Measurements from ENCODE around the gene ATF6.
A peak's percentile ranks its signal among the peaks of the same experiment; 100 is the strongest.

The ATF6 gene

GRCh38 chr1:161955606-161956005 is 189.5 kb downstream of the ATF6 start:
- Mint-ChIP-seq H3K9me3 (no peaks in the 10 kb centered on the region), H3K4me1 (peaks cover 70% of the 10 kb centered on the region), H3K4me3 (no peak overlapping the region), H3K27me3 (no peaks in the 10 kb centered on the region), H3K36me3 (peaks cover 30% of the 10 kb centered on the region), H3K27ac (no peak overlapping the region)

GRCh38 chr1:161956097-161956496 is 190.0 kb downstream of the ATF6 start:
- peaks cover 30% of the 10 kb centered on the region for H3K36me3 Mint-ChIP-seq
- no peaks in the 10 kb centered on the region for H3K27me3 Mint-ChIP-seq
- H3K4me3 Mint-ChIP-seq = no peak overlapping the region
- H3K27ac Mint-ChIP-seq = no peak overlapping the region
- no peaks in the 10 kb centered on the region for H3K9me3 Mint-ChIP-seq
- H3K4me1 Mint-ChIP-seq = peaks cover 71% of the 10 kb centered on the region

DNA sequence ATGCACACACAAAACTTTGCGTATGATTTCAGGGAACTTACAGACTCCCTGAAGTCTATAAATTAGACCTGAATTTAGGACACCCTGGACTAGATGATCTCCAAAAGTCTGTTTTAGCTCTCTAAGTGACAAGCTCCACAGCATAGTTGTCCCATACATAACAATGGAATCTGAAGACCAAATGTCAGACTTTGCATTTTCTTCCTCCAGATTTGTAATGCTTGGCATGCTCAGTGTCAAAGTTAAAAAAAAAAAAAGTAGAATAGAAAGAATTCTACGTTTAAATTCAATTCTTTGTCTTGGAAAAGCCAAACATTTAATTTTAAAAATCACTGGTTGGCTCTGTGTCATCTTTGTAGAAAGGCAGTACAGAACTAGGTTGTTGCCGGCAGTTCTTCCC is 190.8 kb downstream of the ATF6 start:
- Mint-ChIP-seq H3K4me1 (peaks cover 71% of the 10 kb centered on the region), H3K27ac (no peak overlapping the region), H3K4me3 (no peak overlapping the region), H3K27me3 (no peaks in the 10 kb centered on the region), H3K9me3 (no peaks in the 10 kb centered on the region), H3K36me3 (peaks cover 25% of the 10 kb centered on the region)

DNA sequence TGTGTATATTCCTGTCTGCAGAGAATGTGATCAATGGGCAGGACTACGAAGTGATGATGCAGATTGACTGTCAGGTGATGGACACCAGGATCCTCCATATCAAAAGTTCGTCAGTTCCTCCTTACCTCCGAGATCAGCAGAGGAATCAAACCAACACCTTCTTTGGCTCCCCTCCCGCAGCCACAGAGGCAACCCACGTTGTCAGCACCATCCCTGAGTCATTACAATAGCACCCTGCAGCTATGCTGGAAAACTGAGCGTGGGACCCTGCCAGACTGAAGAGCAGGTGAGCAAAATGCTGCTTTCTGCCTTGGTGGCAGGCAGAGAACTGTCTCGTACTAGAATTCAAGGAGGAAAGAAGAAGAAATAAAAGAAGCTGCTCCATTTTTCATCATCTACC is 192.3 kb downstream of the ATF6 start:
- no peaks in the 10 kb centered on the region for H3K27me3 Mint-ChIP-seq
- peaks cover 21% of the 10 kb centered on the region for H3K36me3 Mint-ChIP-seq
- no peak overlapping the region for H3K27ac Mint-ChIP-seq
- no peaks in the 10 kb centered on the region for H3K9me3 Mint-ChIP-seq
- H3K4me1 Mint-ChIP-seq = peaks cover 71% of the 10 kb centered on the region
- H3K4me3 Mint-ChIP-seq = no peak overlapping the region

DNA sequence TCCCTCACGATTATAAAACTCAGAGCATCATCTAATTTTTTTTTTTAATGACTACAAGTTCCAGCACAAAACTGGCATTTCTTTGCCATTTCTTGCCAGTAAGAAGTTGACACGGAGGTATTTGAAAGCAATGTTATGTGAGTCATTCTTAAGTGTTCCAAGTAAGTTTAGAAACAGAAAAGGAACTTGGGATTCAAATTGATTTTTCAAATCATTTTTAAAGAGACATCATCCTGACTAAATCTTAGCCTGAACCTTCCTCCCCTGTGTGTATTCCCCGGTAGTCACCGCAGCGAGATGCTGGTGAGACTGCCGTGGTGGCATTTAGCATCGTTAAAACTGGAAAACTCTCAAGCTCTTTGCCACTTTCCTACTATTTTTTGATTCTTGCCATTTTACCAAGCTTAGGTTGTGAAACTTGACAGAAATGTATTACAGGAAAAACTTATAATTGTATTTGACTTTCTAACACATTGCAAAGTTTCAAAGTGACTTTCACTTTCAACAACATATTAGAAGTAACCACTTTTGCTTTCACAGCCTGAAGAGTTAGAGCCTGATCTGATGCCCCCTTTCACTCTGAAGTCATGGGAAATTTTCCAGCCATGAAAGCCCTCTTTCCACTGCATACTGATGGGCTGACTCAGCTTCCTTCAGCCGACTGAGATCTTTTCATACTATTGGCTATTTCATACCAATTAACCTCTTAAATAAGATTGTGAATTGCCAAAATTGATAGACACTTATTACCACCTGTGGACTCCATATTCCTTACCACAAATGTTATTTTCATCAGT is 196.2 kb downstream of the ATF6 start:
- Mint-ChIP-seq H3K4me3 (peak overlapping the region; percentile 86), H3K27ac (peak overlapping the region; percentile 99), H3K9me3 (no peaks in the 10 kb centered on the region), H3K36me3 (peaks cover 22% of the 10 kb centered on the region), H3K4me1 (peaks cover 53% of the 10 kb centered on the region), H3K27me3 (no peaks in the 10 kb centered on the region)

GRCh38 chr1:161966067-161966466 is 199.9 kb downstream of the ATF6 start:
- H3K4me1 Mint-ChIP-seq = peaks cover 43% of the 10 kb centered on the region
- no peak overlapping the region for H3K4me3 Mint-ChIP-seq
- H3K36me3 Mint-ChIP-seq = peaks cover 17% of the 10 kb centered on the region
- H3K9me3 Mint-ChIP-seq = no peaks in the 10 kb centered on the region
- peak overlapping the region; percentile 15 for H3K27ac Mint-ChIP-seq
- no peaks in the 10 kb centered on the region for H3K27me3 Mint-ChIP-seq

DNA sequence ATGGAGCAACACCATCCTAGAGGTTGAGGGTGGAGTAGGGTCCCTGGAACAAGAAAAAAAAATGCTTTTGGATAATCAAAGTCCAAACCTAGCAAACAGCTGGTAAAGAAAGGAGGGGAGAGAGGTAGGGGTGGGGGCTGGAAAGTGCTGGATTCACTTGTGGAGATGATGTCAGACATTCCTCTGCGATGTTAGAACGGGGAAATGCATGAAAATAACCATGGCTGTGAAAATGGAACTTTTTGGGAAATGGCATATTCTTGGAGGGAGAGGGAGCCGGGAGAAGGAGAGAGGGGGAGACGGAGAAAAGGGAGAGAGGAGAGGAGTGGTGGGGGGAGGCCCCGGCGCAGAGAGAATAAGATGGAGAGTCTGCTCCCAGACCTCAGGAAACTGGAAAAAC is 203.9 kb downstream of the ATF6 start:
- Mint-ChIP-seq H3K9me3 (no peaks in the 10 kb centered on the region), H3K4me1 (peaks cover 19% of the 10 kb centered on the region), H3K36me3 (peaks cover 16% of the 10 kb centered on the region), H3K4me3 (no peak overlapping the region), H3K27me3 (no peaks in the 10 kb centered on the region), H3K27ac (no peak overlapping the region)

DNA sequence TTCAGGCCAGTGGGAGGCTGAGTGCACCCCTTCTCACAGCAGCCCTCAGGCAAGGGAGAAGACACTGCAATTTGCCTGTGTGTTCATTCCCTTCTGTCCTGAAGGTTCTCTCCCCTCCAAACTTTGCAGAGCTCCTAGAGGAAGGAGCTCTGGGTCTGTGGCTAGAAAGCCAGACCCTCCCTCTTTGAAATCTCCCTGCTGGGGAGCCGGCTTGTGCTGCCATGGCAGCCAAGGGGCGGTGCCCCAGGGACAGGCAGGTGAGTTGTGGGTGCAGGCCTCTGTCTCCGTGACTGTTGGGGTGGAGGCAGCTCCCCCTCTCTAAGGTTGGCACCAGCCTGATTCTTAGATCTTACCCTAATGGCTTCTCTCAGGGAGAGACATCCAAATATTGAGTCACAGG is 204.5 kb downstream of the ATF6 start:
- H3K4me3 Mint-ChIP-seq = no peak overlapping the region
- H3K4me1 Mint-ChIP-seq = peaks cover 19% of the 10 kb centered on the region
- H3K27me3 Mint-ChIP-seq = no peaks in the 10 kb centered on the region
- peaks cover 16% of the 10 kb centered on the region for H3K36me3 Mint-ChIP-seq
- H3K9me3 Mint-ChIP-seq = no peaks in the 10 kb centered on the region
- H3K27ac Mint-ChIP-seq = no peak overlapping the region

DNA sequence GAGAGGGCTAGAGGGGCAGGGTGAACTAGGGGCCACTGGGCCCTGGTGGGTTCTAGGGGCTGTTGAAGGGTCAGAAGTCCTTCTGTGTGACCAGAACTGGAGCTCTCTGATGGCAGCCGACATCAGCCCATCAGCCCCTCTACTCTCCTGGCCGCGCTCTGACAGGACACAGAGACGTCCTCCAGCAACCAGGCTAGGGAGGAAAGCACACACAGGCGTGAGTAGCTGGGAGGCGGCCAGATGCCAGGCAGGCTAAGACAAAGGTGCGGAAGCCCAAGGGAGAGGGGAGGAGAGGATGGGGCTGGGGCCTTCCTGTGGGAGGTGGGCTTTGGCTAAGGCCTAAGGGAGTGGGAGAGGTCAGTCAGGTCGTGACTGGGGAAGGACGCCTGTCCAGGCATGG is 206.7 kb downstream of the ATF6 start:
- Mint-ChIP-seq H3K27me3 (no peaks in the 10 kb centered on the region), H3K27ac (no peak overlapping the region), H3K4me1 (peaks cover 19% of the 10 kb centered on the region), H3K36me3 (peaks cover 4% of the 10 kb centered on the region), H3K9me3 (no peaks in the 10 kb centered on the region), H3K4me3 (no peak overlapping the region)

DNA sequence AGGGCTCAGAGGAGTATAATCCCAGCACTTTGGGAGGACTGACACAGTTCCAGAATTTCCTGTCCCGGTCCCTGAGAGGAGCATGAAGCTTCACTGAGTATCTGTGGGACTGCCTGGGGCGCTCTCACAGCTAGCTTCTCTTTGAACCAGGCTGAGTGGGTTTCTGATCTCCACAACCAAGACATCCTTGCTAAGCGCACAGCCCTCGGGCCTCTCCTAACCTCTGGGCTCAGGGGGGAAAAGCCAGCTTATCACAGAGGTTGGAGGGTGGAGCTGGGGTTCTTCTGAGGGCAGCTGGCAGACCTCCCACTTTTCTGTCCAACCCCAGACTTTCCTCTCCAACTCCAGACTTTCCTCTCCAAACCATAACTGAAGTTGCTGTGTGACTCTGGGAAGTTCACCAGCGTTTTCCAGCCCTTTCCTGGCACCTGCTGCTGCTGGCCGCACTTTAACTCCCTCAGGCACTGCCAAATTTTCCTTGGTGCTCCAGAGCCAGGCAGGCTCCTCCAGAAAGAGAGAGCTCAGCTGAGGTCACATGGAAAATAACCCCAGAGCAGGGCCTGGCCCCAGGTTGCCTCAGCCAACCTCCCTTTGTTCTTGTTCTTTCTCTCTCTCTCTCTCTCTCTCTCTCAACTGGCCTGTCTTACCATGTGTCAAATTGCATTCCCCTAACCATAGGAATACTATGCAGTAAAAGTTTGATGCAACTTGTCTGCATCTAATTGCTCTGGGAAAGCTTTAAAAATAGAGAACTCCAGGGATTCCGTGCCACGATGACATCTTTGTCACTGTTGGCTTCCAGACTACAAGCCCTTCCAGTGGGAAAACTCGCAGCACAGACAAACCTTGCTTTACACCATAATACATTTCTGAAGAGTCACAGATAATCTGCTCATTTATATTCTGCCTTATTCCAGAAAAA is 208.1 kb downstream of the ATF6 start:
- no peaks in the 10 kb centered on the region for H3K9me3 Mint-ChIP-seq
- H3K36me3 Mint-ChIP-seq = peaks cover 4% of the 10 kb centered on the region
- no peak overlapping the region for H3K4me3 Mint-ChIP-seq
- H3K27ac Mint-ChIP-seq = no peak overlapping the region
- no peaks in the 10 kb centered on the region for H3K27me3 Mint-ChIP-seq
- H3K4me1 Mint-ChIP-seq = peaks cover 17% of the 10 kb centered on the region

- Mint-ChIP-seq H3K9me3 (no peaks in the 10 kb centered on the region), H3K4me1 (peaks cover 4% of the 10 kb centered on the region), H3K36me3 (peaks cover 4% of the 10 kb centered on the region), H3K27me3 (no peaks in the 10 kb centered on the region), H3K4me3 (no peak overlapping the region), H3K27ac (peak overlapping the region; percentile 8)
These were observed 212.1 kb downstream of the ATF6 start for GRCh38 chr1:161978011-161978790.

- Mint-ChIP-seq H3K36me3 (peaks cover 2% of the 10 kb centered on the region), H3K4me1 (no peaks in the 10 kb centered on the region), H3K4me3 (no peak overlapping the region), H3K27me3 (no peaks in the 10 kb centered on the region), H3K9me3 (no peaks in the 10 kb centered on the region), H3K27ac (no peak overlapping the region)
These were observed 215.0 kb downstream of the ATF6 start for GRCh38 chr1:161981126-161981525.

DNA sequence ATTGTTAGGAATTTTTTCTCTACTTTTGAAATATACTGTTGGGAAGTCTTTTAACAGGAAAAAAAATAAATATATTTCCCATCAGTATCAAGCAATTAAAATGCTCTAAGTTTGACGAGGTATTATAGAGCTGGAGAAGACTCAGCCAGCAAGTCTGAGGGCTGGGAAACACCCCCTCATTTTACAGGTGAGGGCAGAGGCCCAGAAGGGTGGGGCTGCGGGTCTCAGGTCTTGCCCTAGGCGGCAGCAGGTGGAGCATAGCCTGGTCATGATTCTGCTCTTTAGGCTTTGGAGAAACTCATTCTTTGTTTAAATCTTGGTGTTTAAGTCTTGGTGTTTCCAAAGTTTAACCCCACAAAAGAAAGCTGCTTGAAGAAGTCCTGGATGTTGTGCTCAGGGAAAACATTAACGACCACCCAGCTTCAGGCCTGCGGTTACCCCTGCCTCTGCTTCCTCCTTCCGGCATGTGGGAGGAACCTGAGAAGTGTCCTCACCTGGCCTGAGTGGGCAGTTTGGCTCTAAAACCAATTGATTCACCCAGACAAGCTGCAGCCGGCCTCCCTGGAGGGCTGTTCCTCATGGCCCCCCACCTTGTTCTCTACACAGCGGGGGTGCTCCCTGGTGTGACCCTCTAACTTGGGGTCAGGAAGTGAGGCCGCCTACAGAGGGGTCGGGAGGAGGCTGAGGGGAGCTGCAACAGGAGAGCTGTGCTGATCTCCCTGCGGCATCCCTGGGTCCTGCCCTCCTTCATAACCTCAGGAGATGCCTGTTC is 215.8 kb downstream of the ATF6 start:
- H3K9me3 Mint-ChIP-seq = no peaks in the 10 kb centered on the region
- no peaks in the 10 kb centered on the region for H3K27me3 Mint-ChIP-seq
- no peak overlapping the region for H3K4me3 Mint-ChIP-seq
- no peaks in the 10 kb centered on the region for H3K4me1 Mint-ChIP-seq
- no peak overlapping the region for H3K27ac Mint-ChIP-seq
- H3K36me3 Mint-ChIP-seq = peaks cover 2% of the 10 kb centered on the region

- Mint-ChIP-seq H3K4me3 (no peak overlapping the region), H3K27ac (no peak overlapping the region), H3K9me3 (peaks cover 5% of the 10 kb centered on the region), H3K4me1 (no peaks in the 10 kb centered on the region), H3K27me3 (no peaks in the 10 kb centered on the region), H3K36me3 (peaks cover 5% of the 10 kb centered on the region)
These were observed 216.4 kb downstream of the ATF6 start for GRCh38 chr1:161982507-161982895.

GRCh38 chr1:161982917-161983316 is 216.8 kb downstream of the ATF6 start:
- Mint-ChIP-seq H3K9me3 (peaks cover 8% of the 10 kb centered on the region), H3K4me3 (no peak overlapping the region), H3K4me1 (no peaks in the 10 kb centered on the region), H3K27ac (no peak overlapping the region), H3K36me3 (peaks cover 7% of the 10 kb centered on the region), H3K27me3 (no peaks in the 10 kb centered on the region)
